Activated CD4-positive, CD25-positive, alpha-beta regulatory T cell treated with anti-CD3 and anti-CD28 coated beads, Interleukin-2, amount 50 U/mL, for 24 hours (primary cell): ENCODE data around the gene FAM149A.

Experiments
- ATAC-seq, 2 donors: fragments of 150-1000 bp; cut with Tn5 transposase; one replicate each; pipeline ENCODE4 v1.10.0; 2021; ENCODE audit warnings: mild to moderate bottlenecking in 1 of 2, moderate library complexity in 1 of 2

The FAM149A gene

DNA sequence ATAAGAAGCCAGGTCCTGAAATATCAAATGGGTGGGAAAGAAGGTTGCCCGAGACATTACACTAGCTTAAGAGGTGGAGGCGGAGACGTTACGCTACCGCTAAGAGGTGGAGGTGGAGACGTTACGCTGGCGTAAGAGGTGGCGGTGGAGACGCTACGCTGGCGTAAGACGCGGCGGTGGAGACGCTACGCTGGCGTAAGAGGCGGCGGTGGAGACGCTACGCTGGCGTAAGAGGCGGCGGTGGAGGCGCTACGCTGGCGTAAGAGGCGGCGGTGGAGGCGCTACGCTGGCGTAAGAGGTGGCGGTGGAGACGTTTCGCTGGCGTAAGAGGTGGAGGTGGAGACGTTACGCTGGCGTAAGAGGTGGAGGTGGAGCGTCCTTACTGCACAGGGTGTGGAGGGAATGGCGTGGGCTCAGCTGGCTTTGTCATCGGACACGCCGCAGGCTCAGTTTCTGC lies 99.6 kb downstream of the FAM149A start:
- peak in 1 of 2 donors; percentile 77 for ATAC-seq

- ATAC-seq, result no peak
These were observed 100.2 kb downstream of the FAM149A start for GRCh38 chr4:186204686-186205085.

- no peak for ATAC-seq
These were observed 100.7 kb downstream of the FAM149A start for GRCh38 chr4:186205156-186205555.

DNA sequence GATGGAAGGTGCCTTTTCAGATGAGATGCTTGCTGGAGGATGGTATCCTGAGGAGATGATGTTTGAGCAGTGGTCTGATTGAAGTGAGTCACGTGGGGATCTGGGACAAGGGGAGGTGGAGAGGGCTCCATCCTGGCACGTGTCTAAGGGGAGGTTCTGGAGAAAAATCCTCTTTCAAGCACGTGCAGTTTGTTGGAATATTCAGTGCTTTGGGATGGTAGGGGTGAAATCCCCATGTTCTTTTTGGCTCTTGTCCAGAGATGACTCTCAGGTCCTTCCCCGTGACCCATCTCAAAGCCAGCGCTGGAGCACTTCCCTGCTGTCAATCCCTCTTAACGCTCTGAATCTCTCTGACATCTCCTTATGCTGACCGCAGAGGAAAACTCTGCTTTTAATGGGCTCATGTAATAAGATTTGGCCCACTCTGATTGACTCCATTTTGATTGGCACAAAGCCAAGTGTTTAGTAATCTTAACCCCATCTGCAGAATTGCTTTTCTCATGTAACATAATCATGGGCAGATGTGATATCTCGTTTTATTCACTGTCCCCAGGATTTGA lies 112.0 kb downstream of the FAM149A start:
- no peak for ATAC-seq

DNA sequence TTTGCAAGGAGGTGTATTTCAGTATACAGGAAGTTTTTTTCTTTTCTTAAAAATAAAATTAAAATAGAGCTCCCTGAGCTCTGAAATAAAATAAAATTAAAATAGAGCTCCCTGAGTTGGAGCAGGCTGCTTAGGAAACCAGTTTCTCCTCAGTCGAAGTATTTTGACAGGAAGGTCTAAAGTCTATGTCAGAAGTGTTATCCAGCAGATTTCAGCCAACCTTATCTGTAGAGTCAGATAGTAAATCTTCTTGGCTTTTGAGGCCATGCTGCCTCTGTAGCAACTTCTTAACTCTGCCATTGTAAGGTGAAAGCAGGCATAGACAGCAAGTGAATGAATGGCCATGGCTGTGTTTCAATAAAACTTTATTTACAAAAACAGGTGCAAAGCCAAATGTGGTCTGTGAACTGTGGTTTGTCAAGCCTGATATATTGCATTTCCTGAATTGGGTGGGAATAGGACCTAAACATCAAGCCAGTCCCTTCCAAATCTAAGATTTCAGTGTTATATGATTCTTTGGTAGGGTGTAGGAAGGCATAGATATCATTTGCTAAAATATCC lies 113.3 kb downstream of the FAM149A start:
- ATAC-seq, result no peak

DNA sequence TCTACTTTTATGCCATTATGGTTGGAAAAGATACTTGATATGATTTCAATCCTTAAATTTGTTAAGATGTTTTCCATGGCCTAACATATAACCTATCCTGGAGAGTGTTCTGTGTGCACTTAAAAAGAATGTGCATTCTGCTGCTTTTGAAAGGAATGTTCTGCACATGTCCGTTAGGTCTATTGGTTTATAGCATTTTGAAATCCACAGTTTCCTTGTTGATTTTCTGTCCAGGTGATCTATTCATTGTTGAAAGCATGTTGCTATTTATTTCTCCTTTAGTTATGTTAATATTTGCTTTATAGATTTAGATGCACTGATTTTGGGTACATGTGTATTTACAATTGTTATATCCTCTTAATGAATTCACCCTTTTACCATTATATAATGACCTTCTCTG lies 117.1 kb downstream of the FAM149A start:
- no peak for ATAC-seq
